Measurements from ENCODE around the gene TTLL3.

- TF ChIP-seq ELK1 (IDR thresholded peaks at IDR 0.05; ENCODE audit: borderline replicate concordance, low read depth, low read length) (no peak), CTCF (conservative IDR thresholded peaks at IDR 0.05; ENCODE audit: low read depth, low read length) (no peak), MAFK (IDR thresholded peaks at IDR 0.05; ENCODE audit: low read depth, low read length) (no peak)
These were observed 784 bp downstream of the TTLL3 start for GRCh38 chr3:9810846-9811245.
